K562 (cell line): ENCODE measurements around the gene PREX1. TPM values are rescaled to one million over a fixed set of nuclear protein-coding genes. Genes with fewer than 3 reads are reported as not detected.

Source experiments
- CC2D1A ChIP-seq: fragments of 450-650 bp; IDR thresholded peaks from 2 replicates; pipeline ENCODE4 v1.6.1; 2017; ENCODE audit warnings: mild to moderate bottlenecking
- CHD2 ChIP-seq: IDR thresholded peaks from 2 replicates; pipeline ENCODE4 v1.6.1; 2011; ENCODE audit warnings: low read depth, low read length
- MYNN ChIP-seq, 2 experiments: sonication (generic); formaldehyde crosslinking in 1 of 2; IDR thresholded peaks; 2 replicates each; pipeline versions ENCODE4 v1.5.0 to v1.6.1; 2016 to 2020; ENCODE audit warnings: antibody characterized with exemption in 1 of 2, missing genetic modification reagents in 1 of 2
- RCOR1 ChIP-seq, 2 experiments: IDR thresholded peaks; 2 replicates each; pipeline ENCODE4 v1.6.1; 2012; ENCODE audit warnings: low read depth in 2 of 2, low read length in 2 of 2, borderline replicate concordance in 1 of 2, improper control_type of control experiment in 1 of 2
- SMAD3 ChIP-seq: fragments of 450-650 bp; formaldehyde crosslinking; conservative IDR thresholded peaks from 2 replicates; pipeline ENCODE4 v1.4.0; 2020; ENCODE audit warnings: mild to moderate bottlenecking
- SMC3 ChIP-seq: conservative IDR thresholded peaks from 2 replicates; pipeline ENCODE4 v1.6.1; 2011; ENCODE audit warnings: low read depth, low read length, improper control_type of control experiment; ENCODE audit not compliant: insufficient read depth
- TOE1 ChIP-seq, 2 experiments: fragments of 450-650 bp in 1 of 2; sonication (generic) in 1 of 2; formaldehyde crosslinking in 1 of 2; IDR thresholded peaks; 2 replicates each; pipeline versions ENCODE4 v1.7.1 to v1.8.0; 2016 to 2022; ENCODE audit warnings: borderline replicate concordance in 2 of 2, mild to moderate bottlenecking in 2 of 2, antibody characterized with exemption in 1 of 2, inconsistent platforms in 1 of 2, low read depth in 1 of 2, missing genetic modification reagents in 1 of 2, moderate library complexity in 1 of 2
- ZBTB33 ChIP-seq: sonication (generic); formaldehyde crosslinking; IDR thresholded peaks from 2 replicates; pipeline ENCODE4 v1.8.1; 2023; ENCODE audit warnings: mild to moderate bottlenecking, missing genetic modification reagents
- ZNF224 ChIP-seq: sonication (generic); formaldehyde crosslinking; IDR thresholded peaks from 2 replicates; pipeline ENCODE4 v1.8.0; 2022; ENCODE audit warnings: mild to moderate bottlenecking, missing genetic modification reagents
- polyA plus RNA-seq, 8 experiments: library from polyadenylated mRNA; depleted of rRNA in 4 of 8; stranded (reverse) in 5 of 8; unstranded in 3 of 8; fragments of >200 nt; fragmentation: Nextera tagmentation in 2 of 8; fragmentation: Illumina TruSeq in 1 of 8; extraction: Ambion mirVana in 2 of 8; extraction: Trizol in 1 of 8; gene quantifications; 2 replicates each; pipeline versions ENCODE4 v1.2.1 to v1.2.3, GENCODE V29; 2011 to 2014; ENCODE audit warnings: inconsistent platforms in 1 of 8, missing spikeins in 1 of 8
- total RNA-seq, 7 experiments: library from RNA; depleted of rRNA in 6 of 7; stranded (reverse); fragments of >200 nt in 6 of 7; fragmentation: Illumina TruSeq in 2 of 7; extraction: Trizol in 2 of 7; gene quantifications; 2 replicates each; pipeline versions ENCODE4 v1.2.1 to v1.2.3, GENCODE V29; 2011 to 2021; ENCODE audit warnings: low replicate concordance in 1 of 7
- TF ChIP-seq, protein P1 (sequence below): fragments of 200-800 bp; sonication (Bioruptor generic); IDR thresholded peaks from 2 replicates; pipeline ENCODE4 v1.6.1; 2017; ENCODE audit warnings: missing genetic modification characterization, missing compliant biosample characterization
- TF ChIP-seq, protein P2 (sequence below): IDR thresholded peaks from 2 replicates; pipeline ENCODE4 v1.6.1; 2016; ENCODE audit warnings: missing genetic modification characterization, missing compliant biosample characterization
- TF ChIP-seq, protein P3 (sequence below): fragments of 250-450 bp; sonication (Bioruptor Pico); IDR thresholded peaks from 2 replicates; pipeline ENCODE4 v1.8.0; 2022; ENCODE audit warnings: inconsistent platforms
- TF ChIP-seq, protein P4 (sequence below): sonication (generic); formaldehyde crosslinking; IDR thresholded peaks from 2 replicates; pipeline ENCODE4 v1.8.0; 2022; ENCODE audit warnings: mild to moderate bottlenecking, missing genetic modification reagents, borderline replicate concordance

Gene PREX1
- total and polyA plus RNA-seq, 9 of the 15 experiments (the other 6 are each of a cell fraction or from before 2014, with no cell fraction given), result 0.37 to 10.4 (median 4.8) TPM

GRCh38 chr20:48620507-48621375 is 207.1 kb downstream of the PREX1 start (continued):
- TF ChIP-seq, protein P1, sequence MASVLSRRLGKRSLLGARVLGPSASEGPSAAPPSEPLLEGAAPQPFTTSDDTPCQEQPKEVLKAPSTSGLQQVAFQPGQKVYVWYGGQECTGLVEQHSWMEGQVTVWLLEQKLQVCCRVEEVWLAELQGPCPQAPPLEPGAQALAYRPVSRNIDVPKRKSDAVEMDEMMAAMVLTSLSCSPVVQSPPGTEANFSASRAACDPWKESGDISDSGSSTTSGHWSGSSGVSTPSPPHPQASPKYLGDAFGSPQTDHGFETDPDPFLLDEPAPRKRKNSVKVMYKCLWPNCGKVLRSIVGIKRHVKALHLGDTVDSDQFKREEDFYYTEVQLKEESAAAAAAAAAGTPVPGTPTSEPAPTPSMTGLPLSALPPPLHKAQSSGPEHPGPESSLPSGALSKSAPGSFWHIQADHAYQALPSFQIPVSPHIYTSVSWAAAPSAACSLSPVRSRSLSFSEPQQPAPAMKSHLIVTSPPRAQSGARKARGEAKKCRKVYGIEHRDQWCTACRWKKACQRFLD (CRISPR knock-in tag), result no peak
- TF ChIP-seq MYNN (IDR thresholded peaks at IDR 0.05) (no peak), MYNN (CRISPR knock-in tag; IDR thresholded peaks at IDR 0.05) (no peak), ZNF224 (CRISPR knock-in tag) (no peak), RCOR1 (IDR thresholded peaks at IDR 0.05; ENCODE audit: borderline replicate concordance in 1 of 2, low read depth in 2 of 2, low read length in 2 of 2) (peak in 1 of 2 experiments; percentile 36; a peak in 1 of 4 replicates), CHD2 (no peak), ZBTB33 (CRISPR knock-in tag) (0 out of 2 replicates have a peak, but pooled peaks have one; percentile 8), SMAD3 (CRISPR knock-in tag) (0 out of 2 replicates have a peak, but pooled peaks have one; percentile 46), TOE1 (IDR thresholded peaks at IDR 0.05; ENCODE audit: borderline replicate concordance) (peak; percentile 50; the same call in 1 of the 2 replicates), TOE1 (CRISPR knock-in tag; IDR thresholded peaks at IDR 0.05; ENCODE audit: borderline replicate concordance, low read depth) (no peak), CC2D1A (peak; percentile 57), SMC3 (peak; percentile 87)
- TF ChIP-seq, protein P2, sequence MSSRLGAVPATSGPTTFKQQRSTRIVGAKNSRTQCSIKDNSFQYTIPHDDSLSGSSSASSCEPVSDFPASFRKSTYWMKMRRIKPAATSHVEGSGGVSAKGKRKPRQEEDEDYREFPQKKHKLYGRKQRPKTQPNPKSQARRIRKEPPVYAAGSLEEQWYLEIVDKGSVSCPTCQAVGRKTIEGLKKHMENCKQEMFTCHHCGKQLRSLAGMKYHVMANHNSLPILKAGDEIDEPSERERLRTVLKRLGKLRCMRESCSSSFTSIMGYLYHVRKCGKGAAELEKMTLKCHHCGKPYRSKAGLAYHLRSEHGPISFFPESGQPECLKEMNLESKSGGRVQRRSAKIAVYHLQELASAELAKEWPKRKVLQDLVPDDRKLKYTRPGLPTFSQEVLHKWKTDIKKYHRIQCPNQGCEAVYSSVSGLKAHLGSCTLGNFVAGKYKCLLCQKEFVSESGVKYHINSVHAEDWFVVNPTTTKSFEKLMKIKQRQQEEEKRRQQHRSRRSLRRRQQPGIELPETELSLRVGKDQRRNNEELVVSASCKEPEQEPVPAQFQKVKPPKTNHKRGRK (tag), result peak; percentile 75
- TF ChIP-seq, protein P3, sequence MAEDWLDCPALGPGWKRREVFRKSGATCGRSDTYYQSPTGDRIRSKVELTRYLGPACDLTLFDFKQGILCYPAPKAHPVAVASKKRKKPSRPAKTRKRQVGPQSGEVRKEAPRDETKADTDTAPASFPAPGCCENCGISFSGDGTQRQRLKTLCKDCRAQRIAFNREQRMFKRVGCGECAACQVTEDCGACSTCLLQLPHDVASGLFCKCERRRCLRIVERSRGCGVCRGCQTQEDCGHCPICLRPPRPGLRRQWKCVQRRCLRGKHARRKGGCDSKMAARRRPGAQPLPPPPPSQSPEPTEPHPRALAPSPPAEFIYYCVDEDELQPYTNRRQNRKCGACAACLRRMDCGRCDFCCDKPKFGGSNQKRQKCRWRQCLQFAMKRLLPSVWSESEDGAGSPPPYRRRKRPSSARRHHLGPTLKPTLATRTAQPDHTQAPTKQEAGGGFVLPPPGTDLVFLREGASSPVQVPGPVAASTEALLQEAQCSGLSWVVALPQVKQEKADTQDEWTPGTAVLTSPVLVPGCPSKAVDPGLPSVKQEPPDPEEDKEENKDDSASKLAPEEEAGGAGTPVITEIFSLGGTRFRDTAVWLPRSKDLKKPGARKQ (CRISPR knock-in tag), result no peak
- TF ChIP-seq, protein P4, sequence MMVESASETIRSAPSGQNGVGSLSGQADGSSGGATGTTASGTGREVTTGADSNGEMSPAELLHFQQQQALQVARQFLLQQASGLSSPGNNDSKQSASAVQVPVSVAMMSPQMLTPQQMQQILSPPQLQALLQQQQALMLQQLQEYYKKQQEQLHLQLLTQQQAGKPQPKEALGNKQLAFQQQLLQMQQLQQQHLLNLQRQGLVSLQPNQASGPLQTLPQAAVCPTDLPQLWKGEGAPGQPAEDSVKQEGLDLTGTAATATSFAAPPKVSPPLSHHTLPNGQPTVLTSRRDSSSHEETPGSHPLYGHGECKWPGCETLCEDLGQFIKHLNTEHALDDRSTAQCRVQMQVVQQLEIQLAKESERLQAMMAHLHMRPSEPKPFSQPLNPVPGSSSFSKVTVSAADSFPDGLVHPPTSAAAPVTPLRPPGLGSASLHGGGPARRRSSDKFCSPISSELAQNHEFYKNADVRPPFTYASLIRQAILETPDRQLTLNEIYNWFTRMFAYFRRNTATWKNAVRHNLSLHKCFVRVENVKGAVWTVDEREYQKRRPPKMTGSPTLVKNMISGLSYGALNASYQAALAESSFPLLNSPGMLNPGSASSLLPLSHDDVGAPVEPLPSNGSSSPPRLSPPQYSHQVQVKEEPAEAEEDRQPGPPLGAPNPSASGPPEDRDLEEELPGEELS (CRISPR knock-in tag), result no peak
